ENCODE results near the gene STK32C.

DNA sequence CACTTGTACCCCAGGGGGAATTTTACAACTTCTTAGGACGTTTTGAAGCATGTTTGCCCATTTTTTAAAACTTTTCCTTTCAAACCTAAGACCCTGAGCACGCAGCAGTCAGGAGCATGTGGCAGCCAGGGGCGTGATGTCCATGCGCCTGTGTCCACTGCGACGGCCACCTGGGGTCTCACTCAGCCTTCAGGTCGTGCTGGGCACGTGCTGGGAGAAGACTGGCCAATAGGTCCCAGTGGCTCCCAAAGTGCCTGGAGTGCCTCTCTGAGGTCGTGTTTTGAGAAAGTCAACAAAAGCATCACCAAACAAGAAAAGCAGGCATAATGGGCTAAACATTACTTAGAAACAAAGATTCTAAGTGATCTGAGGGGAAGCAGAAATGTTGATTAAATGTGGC, 39.1 kb upstream of the STK32C start:
- TF ChIP-seq, protein P1, sequence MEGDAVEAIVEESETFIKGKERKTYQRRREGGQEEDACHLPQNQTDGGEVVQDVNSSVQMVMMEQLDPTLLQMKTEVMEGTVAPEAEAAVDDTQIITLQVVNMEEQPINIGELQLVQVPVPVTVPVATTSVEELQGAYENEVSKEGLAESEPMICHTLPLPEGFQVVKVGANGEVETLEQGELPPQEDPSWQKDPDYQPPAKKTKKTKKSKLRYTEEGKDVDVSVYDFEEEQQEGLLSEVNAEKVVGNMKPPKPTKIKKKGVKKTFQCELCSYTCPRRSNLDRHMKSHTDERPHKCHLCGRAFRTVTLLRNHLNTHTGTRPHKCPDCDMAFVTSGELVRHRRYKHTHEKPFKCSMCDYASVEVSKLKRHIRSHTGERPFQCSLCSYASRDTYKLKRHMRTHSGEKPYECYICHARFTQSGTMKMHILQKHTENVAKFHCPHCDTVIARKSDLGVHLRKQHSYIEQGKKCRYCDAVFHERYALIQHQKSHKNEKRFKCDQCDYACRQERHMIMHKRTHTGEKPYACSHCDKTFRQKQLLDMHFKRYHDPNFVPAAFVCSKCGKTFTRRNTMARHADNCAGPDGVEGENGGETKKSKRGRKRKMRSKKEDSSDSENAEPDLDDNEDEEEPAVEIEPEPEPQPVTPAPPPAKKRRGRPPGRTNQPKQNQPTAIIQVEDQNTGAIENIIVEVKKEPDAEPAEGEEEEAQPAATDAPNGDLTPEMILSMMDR (IDR thresholded peaks at IDR 0.05 in 8 of 11, conservative IDR thresholded peaks at IDR 0.05 in 3 of 11): no peak
- no peak for TF ChIP-seq POLR2A (IDR thresholded peaks at IDR 0.05)
- TF ChIP-seq POLR2AphosphoS5 (IDR thresholded peaks at IDR 0.05): no peak

All from spleen (tissue), 7 donors.